GM19328 (cell line): Measurements from ENCODE around the gene ZBTB32.

Experiments
- ATAC-seq: cut with Tn5 transposase; IDR thresholded peaks from one replicate; pipeline ENCODE4 v1.9.1; 2021; ENCODE audit warnings: mild to moderate bottlenecking, moderate library complexity; ENCODE audit not compliant: unreplicated experiment

ZBTB32 gene

GRCh38 chr19:35736913-35737886 is 32.8 kb downstream of the ZBTB32 start:
- no peak for ATAC-seq

- ATAC-seq, result no peak
Measured at GRCh38 chr19:35738021-35738886, 33.9 kb downstream of the ZBTB32 start.

GRCh38 chr19:35738887-35739229 is 34.5 kb downstream of the ZBTB32 start:
- ATAC-seq, result no peak

GRCh38 chr19:35739275-35740107 is 35.1 kb downstream of the ZBTB32 start:
- ATAC-seq, result no peak

- peak; percentile 22 for ATAC-seq
Measured at GRCh38 chr19:35740108-35740422, 35.7 kb downstream of the ZBTB32 start.

GRCh38 chr19:35740423-35741202 is 36.3 kb downstream of the ZBTB32 start:
- ATAC-seq, result peak; percentile 54

GRCh38 chr19:35741203-35741515 is 36.8 kb downstream of the ZBTB32 start:
- ATAC-seq, result no peak

GRCh38 chr19:35742121-35742724 is 37.9 kb downstream of the ZBTB32 start, which contains the start of gene IGFLR1:
TSS of gene IGFLR1 (minus strand) at chr19:35742452. CDS start at chr19:35741180, 1,272 bp downstream.
- ATAC-seq, result no peak

- no peak for ATAC-seq
Measured at GRCh38 chr19:35743640-35744429, 39.5 kb downstream of the ZBTB32 start.

GRCh38 chr19:35744430-35745327 is 40.3 kb downstream of the ZBTB32 start:
- no peak for ATAC-seq

GRCh38 chr19:35745328-35746086 is 41.1 kb downstream of the ZBTB32 start, which contains the start of the genes PSENEN and U2AF1L4:
TSS of gene PSENEN (plus strand) at chr19:35745651. CDS start at chr19:35745931, 280 bp downstream.
TSS of gene U2AF1L4 (minus strand) at chr19:35745418. CDS start at chr19:35745391, 27 bp downstream.
- ATAC-seq, result peak; percentile 37

- ATAC-seq, result no peak
Measured at GRCh38 chr19:35746087-35746462, 41.7 kb downstream of the ZBTB32 start.

- ATAC-seq, result no peak
Measured at GRCh38 chr19:35746531-35746930, 42.2 kb downstream of the ZBTB32 start.

- peak; percentile 72 for ATAC-seq
Measured at GRCh38 chr19:35748106-35749020, 44.0 kb downstream of the ZBTB32 start, which contains the start of gene LIN37. TSS of gene LIN37 (plus strand) at chr19:35748576. CDS start at chr19:35748725, 149 bp downstream.

GRCh38 chr19:35750167-35750566 is 45.8 kb downstream of the ZBTB32 start:
- no peak for ATAC-seq
